Gastrocnemius medialis (tissue), 4 donors: ENCODE measurements around the gene PDE4D. TPM values are rescaled to one million over a fixed set of nuclear protein-coding genes. Genes with fewer than 3 reads are reported as not detected.

Experiments used
- ATAC-seq, 2 donors: fragments of 150-250 bp; one replicate each; pipeline ENCODE4 v1.9.1; 2016
- DNase-seq, 2 donors: peaks; one replicate each; pipeline ENCODE4 v3.0.0-alpha.2; 2019
- H3K27ac ChIP-seq, 4 donors: fragments of 200-600 bp; sonication (generic); 1 replicate in 1 of 4; 2 replicates in 3 of 4; pipeline ENCODE4 v1.5.1; 2016 to 2018; ENCODE audit warnings: mild to moderate bottlenecking in 2 of 4, moderate library complexity in 1 of 4
- H3K27me3 ChIP-seq, 3 donors: fragments of 200-600 bp; sonication (generic) in 2 of 3; 1 replicate in 1 of 3; 2 replicates in 2 of 3; pipeline versions ENCODE4 v1.5.1 to v1.6.0; 2016 to 2019; ENCODE audit warnings: mild to moderate bottlenecking in 1 of 3, moderate library complexity in 1 of 3
- H3K36me3 ChIP-seq, 2 donors: fragments of 200-600 bp; sonication (generic) in 1 of 2; one replicate each; pipeline ENCODE4 v1.5.1; 2017 to 2018
- H3K4me1 ChIP-seq, 2 donors: fragments of 200-600 bp; sonication (generic) in 1 of 2; one replicate each; pipeline ENCODE4 v1.5.1; 2016 to 2017; ENCODE audit warnings: mild to moderate bottlenecking in 2 of 2
- H3K4me3 ChIP-seq, 4 donors: fragments of 200-600 bp; sonication (generic) in 3 of 4; 1 replicate in 1 of 4; 2 replicates in 3 of 4; pipeline ENCODE4 v1.5.1; 2016 to 2019; ENCODE audit warnings: mild to moderate bottlenecking in 2 of 4
- H3K9me3 ChIP-seq, 3 donors: fragments of 200-600 bp; sonication (generic) in 2 of 3; 1 replicate in 1 of 3; 2 replicates in 2 of 3; pipeline ENCODE4 v1.5.1; 2016 to 2019
- POLR2A ChIP-seq, 2 donors: fragments of 450-650 bp; IDR thresholded peaks; one replicate each; pipeline ENCODE4 v1.6.1; 2017; ENCODE audit warnings: antibody characterized with exemption in 2 of 2, mild to moderate bottlenecking in 2 of 2, moderate library complexity in 2 of 2
- in situ Hi-C, 4 donors: fragments of 200-750 bp; cut with MboI; loops; one replicate each; pipeline versions ENCODE4 v1.15.0 to v1.8.0; 2017; ENCODE audit warnings: low sequenced_read_pairs in 4 of 4
- intact Hi-C: fragments of 100-400 bp; cut with DNase I; formaldehyde crosslinking; loops from one replicate; pipeline ENCODE4 v1.15.1; 2023; ENCODE audit warnings: low total_unique reads
- total RNA-seq, 4 donors: library from RNA; depleted of rRNA; stranded (reverse); fragments of >200 nt; gene quantifications; one replicate each; pipeline versions ENCODE4 v1.1.0 to v1.2.3, GENCODE V29; 2016
- TF ChIP-seq, protein P1 (sequence below), 5 experiments: fragments of 450-650 bp in 3 of 5; fragments of 200-600 bp in 2 of 5; sonication (generic) in 2 of 5; IDR thresholded peaks in 4 of 5; conservative IDR thresholded peaks in 1 of 5; 1 replicate in 4 of 5; 2 replicates in 1 of 5; pipeline ENCODE4 v1.5.1; 2016 to 2019; ENCODE audit warnings: antibody characterized with exemption in 5 of 5, mild to moderate bottlenecking in 3 of 5, moderate library complexity in 3 of 5

Gene PDE4D
- total RNA-seq, 4 donors from 2014 or later: 133 to 223 (median 185) TPM

DNA sequence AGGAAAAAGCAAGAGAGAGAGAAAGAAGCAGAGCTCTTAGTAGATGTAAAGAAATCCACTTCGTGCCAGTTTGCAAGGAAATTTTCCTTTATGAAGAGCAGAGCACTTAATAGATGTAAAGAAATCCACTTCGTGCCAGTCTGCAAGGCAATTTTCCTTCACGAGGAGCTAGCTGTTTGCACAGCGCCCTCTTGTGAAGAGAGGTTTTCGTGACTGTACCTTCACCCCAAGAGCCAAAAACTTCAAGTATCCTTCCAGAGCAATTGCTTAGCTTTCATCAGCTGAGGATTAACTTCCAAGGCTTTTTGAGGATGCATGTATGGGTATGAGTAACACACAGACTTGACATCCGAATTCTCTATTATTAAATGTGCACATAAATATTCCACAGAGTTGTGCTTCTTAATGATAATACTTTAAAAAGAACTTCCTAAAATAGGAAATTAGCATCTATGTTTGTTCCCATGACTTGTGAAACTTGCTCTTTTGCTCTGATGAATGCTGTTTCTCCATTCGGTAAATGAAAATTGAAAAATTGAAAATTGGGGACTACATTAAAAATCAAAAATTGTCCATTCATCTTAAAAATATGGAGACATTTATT, 525.6 kb downstream of the PDE4D start:
- H3K4me1 ChIP-seq: peaks cover 44 to 46% of the 10 kb centered on the region in 2 donors
- peak in 1 of 2 donors; percentile 50 for DNase-seq
- H3K4me3 ChIP-seq: no peak overlapping the region
- ATAC-seq: peak; percentile 57 to 63
- H3K27me3 ChIP-seq: no peaks in the 10 kb centered on the region
- H3K27ac ChIP-seq: peak overlapping the region in 3 of 4 donors; percentile 82 to 86 (median 84)
- in situ Hi-C loops: loop anchor here (25.0 kb wide), 3 partner anchors 331 to 481 kb away; no protein-coding TSS in a partner anchor
- H3K9me3 ChIP-seq: no peaks in the 10 kb centered on the region
- TF ChIP-seq POLR2A (IDR thresholded peaks at IDR 0.05): no peak
- TF ChIP-seq, protein P1, sequence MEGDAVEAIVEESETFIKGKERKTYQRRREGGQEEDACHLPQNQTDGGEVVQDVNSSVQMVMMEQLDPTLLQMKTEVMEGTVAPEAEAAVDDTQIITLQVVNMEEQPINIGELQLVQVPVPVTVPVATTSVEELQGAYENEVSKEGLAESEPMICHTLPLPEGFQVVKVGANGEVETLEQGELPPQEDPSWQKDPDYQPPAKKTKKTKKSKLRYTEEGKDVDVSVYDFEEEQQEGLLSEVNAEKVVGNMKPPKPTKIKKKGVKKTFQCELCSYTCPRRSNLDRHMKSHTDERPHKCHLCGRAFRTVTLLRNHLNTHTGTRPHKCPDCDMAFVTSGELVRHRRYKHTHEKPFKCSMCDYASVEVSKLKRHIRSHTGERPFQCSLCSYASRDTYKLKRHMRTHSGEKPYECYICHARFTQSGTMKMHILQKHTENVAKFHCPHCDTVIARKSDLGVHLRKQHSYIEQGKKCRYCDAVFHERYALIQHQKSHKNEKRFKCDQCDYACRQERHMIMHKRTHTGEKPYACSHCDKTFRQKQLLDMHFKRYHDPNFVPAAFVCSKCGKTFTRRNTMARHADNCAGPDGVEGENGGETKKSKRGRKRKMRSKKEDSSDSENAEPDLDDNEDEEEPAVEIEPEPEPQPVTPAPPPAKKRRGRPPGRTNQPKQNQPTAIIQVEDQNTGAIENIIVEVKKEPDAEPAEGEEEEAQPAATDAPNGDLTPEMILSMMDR (IDR thresholded peaks at IDR 0.05 in 4 of 5, conservative IDR thresholded peaks at IDR 0.05 in 1 of 5): peak; percentile 44 to 75 (median 66)
- H3K36me3 ChIP-seq: no peaks in the 10 kb centered on the region
- intact Hi-C loops: loop anchor here (2.0 to 10.0 kb wide), 4 partner anchors 179 to 363 kb away; no protein-coding TSS in a partner anchor

- H3K4me1 ChIP-seq: peaks cover 47 to 48% of the 10 kb centered on the region in 2 donors
- ATAC-seq: peak; percentile 61 to 84
- no peak for DNase-seq
- in situ Hi-C loops: loop anchor here (25.0 kb wide), 3 partner anchors 329 to 479 kb away; no protein-coding TSS in a partner anchor
- H3K27me3 ChIP-seq: no peaks in the 10 kb centered on the region
- intact Hi-C loops: loop anchor here (2.0 to 10.0 kb wide), 4 partner anchors 178 to 362 kb away; no protein-coding TSS in a partner anchor
- no peak overlapping the region for H3K4me3 ChIP-seq
- no peaks in the 10 kb centered on the region for H3K36me3 ChIP-seq
- no peak for TF ChIP-seq POLR2A (IDR thresholded peaks at IDR 0.05)
- TF ChIP-seq, protein P1 (IDR thresholded peaks at IDR 0.05 in 4 of 5, conservative IDR thresholded peaks at IDR 0.05 in 1 of 5): no peak
- H3K9me3 ChIP-seq: no peaks in the 10 kb centered on the region
- H3K27ac ChIP-seq: peak overlapping the region; percentile 59 to 86 (median 83)
These were observed 526.7 kb downstream of the PDE4D start for GRCh38 chr5:59366784-59367183.

DNA sequence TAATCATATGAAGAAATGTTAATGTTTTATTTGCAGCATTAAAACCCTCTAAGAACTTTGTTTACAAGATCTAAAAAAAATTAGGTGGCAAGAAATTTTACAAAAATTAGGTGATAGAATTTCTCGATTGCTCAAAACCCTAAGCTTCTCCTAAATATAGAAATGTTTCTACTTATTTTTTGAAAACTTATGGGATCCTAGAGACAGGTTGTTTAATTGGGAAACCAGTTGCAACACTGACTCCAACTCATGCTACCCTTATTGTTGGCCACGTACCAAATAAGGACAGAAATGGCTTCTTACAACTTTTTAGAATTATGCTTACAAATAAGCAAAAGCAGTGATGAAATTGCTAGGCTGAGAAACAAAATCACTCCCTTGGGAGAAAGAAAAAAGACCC, 531.1 kb downstream of the PDE4D start:
- intact Hi-C loops (loop anchor here (5.0 to 10.0 kb wide), 2 partner anchors 358 to 475 kb away; no protein-coding TSS in a partner anchor), in situ Hi-C loops (loop anchor here (25.0 kb wide), 3 partner anchors 325 to 475 kb away; no protein-coding TSS in a partner anchor)
- H3K4me3 ChIP-seq: no peak overlapping the region

DNA sequence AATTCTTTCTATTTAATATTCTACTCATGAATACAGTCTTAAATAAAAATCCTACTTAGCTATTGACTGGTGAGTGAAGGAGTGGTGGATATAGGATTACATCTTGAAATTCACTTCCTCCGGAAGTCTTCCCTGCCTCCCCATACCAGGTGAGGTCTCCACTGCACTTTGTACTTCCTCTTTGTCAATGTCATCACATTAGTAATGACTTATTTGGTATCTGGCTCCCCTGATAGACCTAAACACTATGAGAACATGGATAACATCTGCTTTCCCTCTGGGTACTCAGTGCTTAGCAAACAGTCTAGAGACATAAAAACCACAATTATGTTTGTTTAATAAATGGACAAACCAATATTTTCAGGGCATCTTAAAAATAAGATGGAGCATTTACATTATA, 532.1 kb downstream of the PDE4D start:
- in situ Hi-C loops: loop anchor here (25.0 kb wide), 3 partner anchors 324 to 474 kb away; no protein-coding TSS in a partner anchor
- TF ChIP-seq, protein P1 (IDR thresholded peaks at IDR 0.05 in 4 of 5, conservative IDR thresholded peaks at IDR 0.05 in 1 of 5): no peak
- TF ChIP-seq POLR2A (IDR thresholded peaks at IDR 0.05): no peak
- Histone ChIP-seq H3K27ac (peak overlapping the region; percentile 81 to 86 (median 83)), H3K36me3 (no peaks in the 10 kb centered on the region), H3K4me1 (peaks cover 59 to 65% of the 10 kb centered on the region in 2 donors), H3K27me3 (no peaks in the 10 kb centered on the region), H3K9me3 (no peaks in the 10 kb centered on the region), H3K4me3 (no peak overlapping the region)
- DNase-seq: no peak
- intact Hi-C loops: loop anchor here (5.0 to 10.0 kb wide), 2 partner anchors 357 to 474 kb away; no protein-coding TSS in a partner anchor
- no peak for ATAC-seq

More for the DNA sequence above, 531.1 kb downstream of the PDE4D start:
- Histone ChIP-seq H3K27me3 (no peaks in the 10 kb centered on the region), H3K36me3 (no peaks in the 10 kb centered on the region), H3K4me1 (peaks cover 65 to 69% of the 10 kb centered on the region in 2 donors), H3K27ac (peak overlapping the region; percentile 81 to 86 (median 83)), H3K9me3 (no peaks in the 10 kb centered on the region)
- ATAC-seq (no peak), DNase-seq (no peak)
- TF ChIP-seq, protein P1 (IDR thresholded peaks at IDR 0.05 in 4 of 5, conservative IDR thresholded peaks at IDR 0.05 in 1 of 5): no peak
- no peak for TF ChIP-seq POLR2A (IDR thresholded peaks at IDR 0.05)
